HepG2 (cell line): Measurements from ENCODE around the gene COPS4. TPM values are rescaled to one million over a fixed set of nuclear protein-coding genes. Genes with fewer than 3 reads are reported as not detected.
A peak's percentile ranks its signal among the peaks of the same experiment; 100 is the strongest.

Experiments
- ATF1 ChIP-seq: IDR thresholded peaks from 2 replicates; pipeline ENCODE4 v1.6.1; 2016; ENCODE audit warnings: mild to moderate bottlenecking, control low read depth
- CREB1 ChIP-seq, 2 experiments: fragments of 450-650 bp in 1 of 2; IDR thresholded peaks; 2 replicates each; pipeline ENCODE4 v1.6.1; 2016 to 2017; ENCODE audit warnings: control low read depth in 1 of 2, mild to moderate bottlenecking in 1 of 2, missing compliant biosample characterization in 1 of 2, missing genetic modification characterization in 1 of 2
- FOXJ3 ChIP-seq: sonication (generic); formaldehyde crosslinking; IDR thresholded peaks from 2 replicates; pipeline ENCODE4 v1.4.0; 2020; ENCODE audit warnings: missing genetic modification reagents, mild to moderate bottlenecking, borderline replicate concordance
- PHF5A ChIP-seq: IDR thresholded peaks from one replicate; pipeline ENCODE4 v1.6.1; 2018; ENCODE audit warnings: low read depth, missing genetic modification reagents; ENCODE audit not compliant: unreplicated experiment
- SIN3A ChIP-seq: IDR thresholded peaks from 2 replicates; pipeline ENCODE4 v1.6.1; 2011; ENCODE audit warnings: low read depth, mild to moderate bottlenecking, control low read depth, low read length, borderline replicate concordance
- SP2 ChIP-seq: sonication (generic); formaldehyde crosslinking; IDR thresholded peaks from 2 replicates; pipeline ENCODE4 v1.5.1; 2020; ENCODE audit warnings: mild to moderate bottlenecking, missing genetic modification reagents
- TOE1 ChIP-seq: sonication (generic); formaldehyde crosslinking; IDR thresholded peaks from 2 replicates; pipeline ENCODE4 v1.4.0; 2020; ENCODE audit warnings: mild to moderate bottlenecking, missing genetic modification reagents
- ZNF136 ChIP-seq: sonication (generic); formaldehyde crosslinking; IDR thresholded peaks from 2 replicates; pipeline ENCODE4 v1.8.1; 2022; ENCODE audit warnings: low read depth, mild to moderate bottlenecking, moderate library complexity, missing genetic modification reagents
- ZNF24 ChIP-seq: fragments of 450-650 bp; IDR thresholded peaks from 2 replicates; pipeline ENCODE4 v1.6.1; 2017; ENCODE audit warnings: antibody characterized with exemption, mild to moderate bottlenecking
- ZNF331 ChIP-seq: sonication (generic); formaldehyde crosslinking; IDR thresholded peaks from 2 replicates; pipeline ENCODE4 v1.4.0; 2020; ENCODE audit warnings: missing genetic modification reagents
- ZNF337 ChIP-seq: sonication (generic); formaldehyde crosslinking; IDR thresholded peaks from 2 replicates; pipeline ENCODE4 v1.5.1; 2020; ENCODE audit warnings: missing genetic modification reagents, low read depth, mild to moderate bottlenecking, borderline replicate concordance
- ZNF431 ChIP-seq: sonication (generic); formaldehyde crosslinking; IDR thresholded peaks from 2 replicates; pipeline ENCODE4 v1.9.0; 2022; ENCODE audit warnings: missing genetic modification reagents, low read depth, mild to moderate bottlenecking, borderline replicate concordance
- ZNF777 ChIP-seq: sonication (generic); formaldehyde crosslinking; IDR thresholded peaks from 2 replicates; pipeline ENCODE4 v1.4.0; 2020; ENCODE audit warnings: missing genetic modification reagents
- polyA plus RNA-seq, 8 experiments: library from polyadenylated mRNA; depleted of rRNA in 3 of 8; stranded (reverse) in 7 of 8; unstranded in 1 of 8; fragments of >200 nt; fragmentation: Illumina TruSeq in 4 of 8; extraction: Trizol in 4 of 8; gene quantifications; 2 replicates each; pipeline versions ENCODE4 v1.2.1 to v1.2.3, GENCODE V29; 2011 to 2016; ENCODE audit warnings: low read depth in 4 of 8, missing spikeins in 1 of 8, mixed read lengths in 1 of 8; ENCODE audit not compliant: insufficient read depth in 1 of 8
- total RNA-seq, 5 experiments: library from RNA; depleted of rRNA; stranded (reverse); fragments of >200 nt; fragmentation: Illumina TruSeq; extraction: Trizol; gene quantifications; 2 replicates each; pipeline ENCODE4 v1.2.3, GENCODE V29; 2016; ENCODE audit warnings: low read depth in 1 of 5
- TF ChIP-seq, protein P1 (sequence below): IDR thresholded peaks from 2 replicates; pipeline ENCODE4 v1.6.1; 2016; ENCODE audit warnings: missing compliant biosample characterization, missing genetic modification reagents, borderline replicate concordance
- TF ChIP-seq, protein P2 (sequence below): IDR thresholded peaks from 2 replicates; pipeline ENCODE4 v1.6.1; 2016; ENCODE audit warnings: low read depth, missing genetic modification reagents, missing compliant biosample characterization
- TF ChIP-seq, protein P3 (sequence below): sonication (generic); formaldehyde crosslinking; IDR thresholded peaks from 2 replicates; pipeline ENCODE4 v1.5.1; 2020; ENCODE audit warnings: missing genetic modification reagents, mild to moderate bottlenecking, borderline replicate concordance
- TF ChIP-seq, protein P4 (sequence below): sonication (generic); formaldehyde crosslinking; IDR thresholded peaks from 2 replicates; pipeline ENCODE4 v1.8.0; 2022; ENCODE audit warnings: missing genetic modification reagents, mild to moderate bottlenecking, moderate library complexity, borderline replicate concordance

Gene COPS4
- total and polyA plus RNA-seq, 2 of the 13 experiments (the other 11 are each of a cell fraction or from before 2014, with no cell fraction given), result 28.8 to 52.5 TPM

DNA sequence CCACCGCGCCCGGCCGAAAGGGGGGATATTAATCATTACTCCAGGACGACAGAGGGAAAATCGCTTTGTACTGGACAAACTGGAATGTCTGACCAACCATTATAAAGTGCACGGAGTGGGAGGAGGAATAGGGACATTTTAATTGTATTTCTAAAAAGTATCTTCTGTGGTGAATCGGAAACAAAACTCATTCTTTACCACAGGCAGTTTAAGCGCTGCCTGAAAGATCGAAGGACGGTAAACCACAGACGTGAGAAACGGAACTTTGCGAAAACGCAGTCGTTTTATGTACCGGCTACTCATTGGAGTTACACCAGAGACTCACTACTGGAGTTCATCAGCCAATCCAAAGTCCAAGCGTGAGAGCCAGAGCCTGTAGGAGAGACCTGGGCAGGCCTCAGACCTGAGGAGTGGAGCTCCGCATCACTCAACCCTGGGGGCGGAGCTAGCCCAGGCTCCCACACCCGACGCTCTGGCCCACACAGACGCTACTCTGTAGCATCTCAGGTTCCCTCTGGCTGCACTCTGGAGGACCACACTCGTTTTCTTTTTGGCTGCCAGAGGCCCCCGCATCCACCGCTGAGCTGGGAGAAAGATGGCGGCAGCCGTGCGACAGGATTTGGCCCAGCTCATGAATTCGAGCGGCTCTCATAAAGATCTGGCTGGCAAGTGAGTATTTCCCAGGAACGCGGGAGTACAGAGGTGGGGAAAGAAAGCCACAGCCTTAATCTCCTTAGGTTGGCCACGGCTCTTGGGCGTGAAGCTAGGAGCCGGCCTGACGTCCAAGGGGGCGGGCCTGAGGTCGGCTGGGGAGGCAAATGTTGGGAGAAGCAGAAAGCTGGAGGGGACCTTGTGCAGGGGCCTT is at the start of gene COPS4 (continued):
- TF ChIP-seq, protein P1, sequence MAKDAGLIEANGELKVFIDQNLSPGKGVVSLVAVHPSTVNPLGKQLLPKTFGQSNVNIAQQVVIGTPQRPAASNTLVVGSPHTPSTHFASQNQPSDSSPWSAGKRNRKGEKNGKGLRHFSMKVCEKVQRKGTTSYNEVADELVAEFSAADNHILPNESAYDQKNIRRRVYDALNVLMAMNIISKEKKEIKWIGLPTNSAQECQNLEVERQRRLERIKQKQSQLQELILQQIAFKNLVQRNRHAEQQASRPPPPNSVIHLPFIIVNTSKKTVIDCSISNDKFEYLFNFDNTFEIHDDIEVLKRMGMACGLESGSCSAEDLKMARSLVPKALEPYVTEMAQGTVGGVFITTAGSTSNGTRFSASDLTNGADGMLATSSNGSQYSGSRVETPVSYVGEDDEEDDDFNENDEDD (CRISPR knock-in tag), result peak; percentile 47; the same call in 1 of the 2 replicates
- TF ChIP-seq CREB1 (IDR thresholded peaks at IDR 0.05) (peak; percentile 65), CREB1 (CRISPR knock-in tag; IDR thresholded peaks at IDR 0.05) (peak; percentile 91), ZNF331 (peak; percentile 97), FOXJ3 (CRISPR knock-in tag) (peak; percentile 67; the same call in 1 of the 2 replicates), ZNF24 (no peak), ZNF777 (CRISPR knock-in tag) (peak; percentile 91), TOE1 (CRISPR knock-in tag) (peak; percentile 84; the same call in 1 of the 2 replicates), ATF1 (CRISPR knock-in tag) (peak; percentile 84), SP2 (CRISPR knock-in tag) (peak; percentile 79), PHF5A (CRISPR knock-in tag) (peak; percentile 61), ZNF431 (CRISPR knock-in tag) (peak; percentile 46; the same call in 1 of the 2 replicates), SIN3A (peak; percentile 78; the same call in 1 of the 2 replicates), ZNF337 (CRISPR knock-in tag) (peak; percentile 82; the same call in 1 of the 2 replicates), ZNF136 (CRISPR knock-in tag) (peak; percentile 85; the same call in 1 of the 2 replicates)
- TF ChIP-seq, protein P2, sequence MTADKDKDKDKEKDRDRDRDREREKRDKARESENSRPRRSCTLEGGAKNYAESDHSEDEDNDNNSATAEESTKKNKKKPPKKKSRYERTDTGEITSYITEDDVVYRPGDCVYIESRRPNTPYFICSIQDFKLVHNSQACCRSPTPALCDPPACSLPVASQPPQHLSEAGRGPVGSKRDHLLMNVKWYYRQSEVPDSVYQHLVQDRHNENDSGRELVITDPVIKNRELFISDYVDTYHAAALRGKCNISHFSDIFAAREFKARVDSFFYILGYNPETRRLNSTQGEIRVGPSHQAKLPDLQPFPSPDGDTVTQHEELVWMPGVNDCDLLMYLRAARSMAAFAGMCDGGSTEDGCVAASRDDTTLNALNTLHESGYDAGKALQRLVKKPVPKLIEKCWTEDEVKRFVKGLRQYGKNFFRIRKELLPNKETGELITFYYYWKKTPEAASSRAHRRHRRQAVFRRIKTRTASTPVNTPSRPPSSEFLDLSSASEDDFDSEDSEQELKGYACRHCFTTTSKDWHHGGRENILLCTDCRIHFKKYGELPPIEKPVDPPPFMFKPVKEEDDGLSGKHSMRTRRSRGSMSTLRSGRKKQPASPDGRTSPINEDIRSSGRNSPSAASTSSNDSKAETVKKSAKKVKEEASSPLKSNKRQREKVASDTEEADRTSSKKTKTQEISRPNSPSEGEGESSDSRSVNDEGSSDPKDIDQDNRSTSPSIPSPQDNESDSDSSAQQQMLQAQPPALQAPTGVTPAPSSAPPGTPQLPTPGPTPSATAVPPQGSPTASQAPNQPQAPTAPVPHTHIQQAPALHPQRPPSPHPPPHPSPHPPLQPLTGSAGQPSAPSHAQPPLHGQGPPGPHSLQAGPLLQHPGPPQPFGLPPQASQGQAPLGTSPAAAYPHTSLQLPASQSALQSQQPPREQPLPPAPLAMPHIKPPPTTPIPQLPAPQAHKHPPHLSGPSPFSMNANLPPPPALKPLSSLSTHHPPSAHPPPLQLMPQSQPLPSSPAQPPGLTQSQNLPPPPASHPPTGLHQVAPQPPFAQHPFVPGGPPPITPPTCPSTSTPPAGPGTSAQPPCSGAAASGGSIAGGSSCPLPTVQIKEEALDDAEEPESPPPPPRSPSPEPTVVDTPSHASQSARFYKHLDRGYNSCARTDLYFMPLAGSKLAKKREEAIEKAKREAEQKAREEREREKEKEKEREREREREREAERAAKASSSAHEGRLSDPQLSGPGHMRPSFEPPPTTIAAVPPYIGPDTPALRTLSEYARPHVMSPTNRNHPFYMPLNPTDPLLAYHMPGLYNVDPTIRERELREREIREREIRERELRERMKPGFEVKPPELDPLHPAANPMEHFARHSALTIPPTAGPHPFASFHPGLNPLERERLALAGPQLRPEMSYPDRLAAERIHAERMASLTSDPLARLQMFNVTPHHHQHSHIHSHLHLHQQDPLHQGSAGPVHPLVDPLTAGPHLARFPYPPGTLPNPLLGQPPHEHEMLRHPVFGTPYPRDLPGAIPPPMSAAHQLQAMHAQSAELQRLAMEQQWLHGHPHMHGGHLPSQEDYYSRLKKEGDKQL, result no peak
- TF ChIP-seq, protein P3, sequence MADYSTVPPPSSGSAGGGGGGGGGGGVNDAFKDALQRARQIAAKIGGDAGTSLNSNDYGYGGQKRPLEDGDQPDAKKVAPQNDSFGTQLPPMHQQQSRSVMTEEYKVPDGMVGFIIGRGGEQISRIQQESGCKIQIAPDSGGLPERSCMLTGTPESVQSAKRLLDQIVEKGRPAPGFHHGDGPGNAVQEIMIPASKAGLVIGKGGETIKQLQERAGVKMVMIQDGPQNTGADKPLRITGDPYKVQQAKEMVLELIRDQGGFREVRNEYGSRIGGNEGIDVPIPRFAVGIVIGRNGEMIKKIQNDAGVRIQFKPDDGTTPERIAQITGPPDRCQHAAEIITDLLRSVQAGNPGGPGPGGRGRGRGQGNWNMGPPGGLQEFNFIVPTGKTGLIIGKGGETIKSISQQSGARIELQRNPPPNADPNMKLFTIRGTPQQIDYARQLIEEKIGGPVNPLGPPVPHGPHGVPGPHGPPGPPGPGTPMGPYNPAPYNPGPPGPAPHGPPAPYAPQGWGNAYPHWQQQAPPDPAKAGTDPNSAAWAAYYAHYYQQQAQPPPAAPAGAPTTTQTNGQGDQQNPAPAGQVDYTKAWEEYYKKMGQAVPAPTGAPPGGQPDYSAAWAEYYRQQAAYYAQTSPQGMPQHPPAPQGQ (CRISPR knock-in tag), result 0 out of 2 replicates have a peak, but pooled peaks have one; percentile 64
- TF ChIP-seq, protein P4, sequence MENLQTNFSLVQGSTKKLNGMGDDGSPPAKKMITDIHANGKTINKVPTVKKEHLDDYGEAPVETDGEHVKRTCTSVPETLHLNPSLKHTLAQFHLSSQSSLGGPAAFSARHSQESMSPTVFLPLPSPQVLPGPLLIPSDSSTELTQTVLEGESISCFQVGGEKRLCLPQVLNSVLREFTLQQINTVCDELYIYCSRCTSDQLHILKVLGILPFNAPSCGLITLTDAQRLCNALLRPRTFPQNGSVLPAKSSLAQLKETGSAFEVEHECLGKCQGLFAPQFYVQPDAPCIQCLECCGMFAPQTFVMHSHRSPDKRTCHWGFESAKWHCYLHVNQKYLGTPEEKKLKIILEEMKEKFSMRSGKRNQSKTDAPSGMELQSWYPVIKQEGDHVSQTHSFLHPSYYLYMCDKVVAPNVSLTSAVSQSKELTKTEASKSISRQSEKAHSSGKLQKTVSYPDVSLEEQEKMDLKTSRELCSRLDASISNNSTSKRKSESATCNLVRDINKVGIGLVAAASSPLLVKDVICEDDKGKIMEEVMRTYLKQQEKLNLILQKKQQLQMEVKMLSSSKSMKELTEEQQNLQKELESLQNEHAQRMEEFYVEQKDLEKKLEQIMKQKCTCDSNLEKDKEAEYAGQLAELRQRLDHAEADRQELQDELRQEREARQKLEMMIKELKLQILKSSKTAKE (CRISPR knock-in tag), result no peak; the same call in 1 of the 2 replicates
